Frontal cortex (tissue), 1 donor: ENCODE measurements around the gene MPG. TPM values are rescaled to one million over a fixed set of nuclear protein-coding genes. Genes with fewer than 3 reads are reported as not detected.

Source experiments
- small RNA-seq: library from RNA; depleted of rRNA; stranded (forward); fragments of <200 nt; gene quantifications from one replicate; pipeline ENCODE3, GENCODE V24; 2014
- total RNA-seq: library from RNA; depleted of rRNA; stranded (reverse); fragments of >200 nt; gene quantifications from one replicate; pipeline ENCODE4 v1.2.3, GENCODE V29; 2014

Gene MPG
- total RNA-seq, 1 donor from 2014 or later, result 48.9 TPM

Small RNA genes lying within 50 kb of the gene (small RNA-seq; reads per million reads assigned to genes)
- not detected for gene Z69720.2

Other genes with a start within 250 kb of the MPG start
- gene POLR3K, start 24.6 kb upstream of the MPG start, total RNA-seq, result 4.9 TPM
- 14.3 TPM for gene SNRNP25, start 24.4 kb upstream of the MPG start, total RNA-seq
- 1.6 TPM for gene RHBDF1, start 5.6 kb upstream of the MPG start, total RNA-seq
- gene NPRL3, start 60.4 kb downstream of the MPG start, total RNA-seq, result 8.2 TPM
- gene HBZ, start 74.4 kb downstream of the MPG start, total RNA-seq, result not detected
- 29.3 TPM for gene HBM, start 87.8 kb downstream of the MPG start, total RNA-seq
- 823 TPM for gene HBA2, start 94.7 kb downstream of the MPG start, total RNA-seq
- 371 TPM for gene HBA1, start 98.5 kb downstream of the MPG start, total RNA-seq
- gene HBQ1, start 102.2 kb downstream of the MPG start, total RNA-seq, result 6.9 TPM
- gene LUC7L, start 151.2 kb downstream of the MPG start, total RNA-seq, result 75.0 TPM
- 17.1 TPM for gene FAM234A, start 156.6 kb downstream of the MPG start, total RNA-seq
- gene RGS11, start 197.7 kb downstream of the MPG start, total RNA-seq, result 6.5 TPM
- 51.4 TPM for gene ARHGDIG, start 202.4 kb downstream of the MPG start, total RNA-seq
- 11.4 TPM for gene PDIA2, start 204.9 kb downstream of the MPG start, total RNA-seq